Measurements from ENCODE around the gene CCP110.

CCP110 gene

GRCh38 chr16:19542138-19542821 is 18.5 kb downstream of the CCP110 start:
- in situ Hi-C loops (cut with HindIII; ENCODE audit: low sequenced_read_pairs), result loop anchor here (25.0 kb wide), 1 partner anchor 580 kb away; no protein-coding TSS in a partner anchor

DNA sequence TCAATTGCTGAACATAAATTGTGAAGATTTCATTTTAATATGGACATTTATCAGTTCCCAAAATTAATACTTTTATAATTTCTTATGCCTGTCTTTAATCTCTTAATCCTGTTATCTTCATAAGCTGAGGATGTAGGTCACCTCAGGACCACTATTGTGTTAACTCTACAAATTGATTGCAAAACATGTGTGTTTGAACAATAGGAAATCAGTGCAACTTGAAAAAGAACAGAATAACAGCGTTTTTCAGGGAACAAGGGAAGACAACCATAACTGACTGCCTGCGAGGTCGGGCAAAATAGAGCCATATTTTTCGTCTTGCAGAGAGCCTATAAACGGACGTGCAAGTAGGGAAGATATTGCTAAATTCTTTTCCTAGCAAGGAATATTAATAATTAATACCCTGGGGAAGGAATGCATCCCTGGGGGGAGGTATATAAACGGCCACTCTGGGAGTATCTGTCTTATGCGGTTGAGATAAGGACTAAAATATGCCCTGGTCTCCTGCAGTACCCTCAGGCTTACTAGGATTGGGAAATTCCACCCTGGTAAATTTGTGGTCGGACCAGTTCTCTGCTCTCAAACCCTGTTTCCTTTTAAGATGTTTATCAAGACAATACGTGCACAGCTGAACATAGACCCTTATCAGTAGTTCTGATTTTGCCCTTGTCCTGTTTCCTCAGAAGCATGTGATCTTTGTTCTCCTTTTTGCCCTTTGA is 19.7 kb downstream of the CCP110 start:
- in situ Hi-C loops (cut with HindIII; ENCODE audit: low sequenced_read_pairs), result loop anchor here (25.0 kb wide), 1 partner anchor 581 kb away; no protein-coding TSS in a partner anchor

DNA sequence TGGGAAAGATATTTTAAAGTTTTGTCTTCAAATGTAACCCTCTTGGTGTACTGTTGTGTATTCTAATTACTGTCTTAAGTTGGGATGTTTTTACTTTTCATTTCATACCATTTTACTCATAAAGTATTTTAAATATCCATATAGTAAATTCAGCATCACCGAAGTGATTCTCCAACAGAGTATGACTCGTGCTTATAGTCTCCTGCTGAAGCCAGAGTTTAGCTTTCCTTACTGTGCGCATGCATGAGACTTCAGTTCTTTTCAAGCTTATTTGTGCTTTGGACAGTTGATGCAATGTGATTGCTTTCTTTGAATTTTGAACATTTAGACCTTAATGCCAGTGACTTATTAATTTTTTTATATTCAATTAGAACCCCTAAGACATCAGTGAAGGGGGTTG is 24.4 kb downstream of the CCP110 start:
- in situ Hi-C loops (cut with HindIII; ENCODE audit: low sequenced_read_pairs), result loop anchor here (25.0 kb wide), 1 partner anchor 586 kb away; no protein-coding TSS in a partner anchor

- in situ Hi-C loops (cut with HindIII; ENCODE audit: low sequenced_read_pairs), result loop anchor here (25.0 kb wide), 1 partner anchor 587 kb away; no protein-coding TSS in a partner anchor
Observed at GRCh38 chr16:19549673-19550072, 25.9 kb downstream of the CCP110 start.

DNA sequence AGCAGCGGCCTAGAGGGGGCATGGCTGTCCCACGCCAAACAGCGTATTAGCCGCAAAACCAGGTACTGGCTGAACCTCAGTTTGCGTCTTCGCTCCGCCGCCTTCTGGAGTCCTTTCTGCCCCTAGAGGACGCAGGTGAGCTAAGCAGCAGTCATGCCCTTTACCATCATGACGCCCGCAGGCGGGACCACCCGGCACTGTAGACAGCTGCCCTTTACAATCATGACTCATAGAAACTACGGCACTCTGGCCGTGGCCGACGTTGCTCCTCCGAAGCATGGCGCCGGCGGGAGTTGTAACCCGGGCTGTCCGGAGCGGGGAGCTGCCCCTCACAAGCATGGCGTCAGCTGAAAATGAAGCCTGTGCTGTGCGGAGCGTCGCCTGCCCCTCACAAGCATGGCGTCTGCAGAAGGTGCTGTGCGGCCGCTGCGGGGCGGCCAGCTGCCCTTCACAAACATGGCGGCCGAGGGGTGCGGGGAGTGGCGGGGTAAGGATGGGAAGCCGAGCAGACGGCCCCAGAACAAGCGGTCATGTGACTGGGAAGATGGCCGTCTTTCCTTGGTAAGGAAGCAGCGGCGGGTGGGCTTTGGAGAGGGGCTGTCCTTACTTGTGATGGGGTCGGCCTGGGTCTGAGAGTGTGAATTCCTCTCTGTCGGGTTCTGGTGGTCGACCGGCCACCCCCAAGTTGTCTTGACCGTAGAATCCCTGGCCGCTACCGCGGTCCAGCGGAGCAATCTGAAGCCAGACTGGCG is 31.6 kb downstream of the CCP110 start, which contains the start of gene VPS35L:
TSS of gene VPS35L (plus strand) at position 518 of the 752 bp plus-strand sequence. CDS start at position 545, 27 bp downstream.
- in situ Hi-C loops (cut with HindIII; ENCODE audit: low sequenced_read_pairs), result no loop called here

DNA sequence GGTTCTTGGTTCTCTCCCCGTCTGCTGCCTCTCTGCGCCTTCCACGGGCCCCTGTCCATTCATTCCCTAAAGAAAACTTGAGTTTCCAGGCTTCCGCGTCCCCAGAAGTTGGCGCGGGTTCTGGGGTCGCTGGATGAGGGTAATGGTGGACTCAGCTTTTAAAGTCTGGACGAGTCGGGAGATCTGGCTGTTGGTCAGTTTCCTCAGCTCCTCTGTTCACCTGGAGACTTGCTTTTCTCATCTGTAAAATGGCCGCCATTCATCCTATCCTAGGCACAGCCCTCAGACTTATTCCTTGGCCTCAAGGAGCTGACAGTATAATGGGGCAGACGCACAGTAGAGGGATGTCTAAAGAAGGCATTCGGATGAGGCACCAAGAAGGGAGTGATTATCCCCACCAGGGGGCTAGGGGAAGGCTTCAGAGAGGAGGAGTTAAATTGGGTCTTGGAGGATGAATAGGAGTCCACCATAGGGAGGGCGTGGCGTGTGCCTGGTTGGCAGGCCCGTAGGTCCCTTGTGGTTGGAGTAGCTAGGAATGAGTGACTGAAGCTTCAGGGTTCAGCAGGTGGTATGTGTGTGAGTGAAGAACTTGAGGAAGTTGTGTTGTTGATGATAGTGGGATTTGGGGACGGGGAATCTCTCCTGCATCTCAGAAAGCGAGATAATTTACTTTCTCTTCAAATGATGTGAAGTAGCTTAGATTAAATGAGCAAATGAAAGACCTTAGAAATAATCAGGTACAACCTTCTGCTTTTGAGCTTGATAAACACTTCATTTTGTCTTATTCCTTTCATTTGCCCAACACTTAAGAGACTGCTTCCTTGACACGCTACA is 32.4 kb downstream of the CCP110 start:
- in situ Hi-C loops (cut with HindIII; ENCODE audit: low sequenced_read_pairs), result no loop called here

GRCh38 chr16:19559242-19559910 is 35.6 kb downstream of the CCP110 start:
- in situ Hi-C loops (cut with HindIII; ENCODE audit: low sequenced_read_pairs), result no loop called here

DNA sequence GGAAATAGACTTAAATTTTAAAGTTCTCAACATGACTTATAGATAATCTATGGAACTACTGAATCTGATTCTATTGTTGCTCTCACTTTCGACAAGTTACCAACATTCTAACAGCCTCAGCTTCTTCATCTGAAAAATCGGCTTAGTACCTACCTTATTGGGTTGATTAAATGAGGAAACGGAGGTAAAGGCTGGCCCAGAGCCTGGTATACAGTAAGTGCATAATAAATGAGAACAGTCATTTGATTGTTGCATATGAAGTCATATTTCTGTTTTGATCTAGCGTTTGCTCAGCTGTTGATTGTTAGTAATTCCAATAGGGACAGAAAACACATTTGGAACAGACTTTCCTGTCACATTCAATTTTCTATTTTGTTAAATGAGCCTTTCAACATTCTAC is 36.3 kb downstream of the CCP110 start:
- in situ Hi-C loops (cut with HindIII; ENCODE audit: low sequenced_read_pairs), result no loop called here

DNA sequence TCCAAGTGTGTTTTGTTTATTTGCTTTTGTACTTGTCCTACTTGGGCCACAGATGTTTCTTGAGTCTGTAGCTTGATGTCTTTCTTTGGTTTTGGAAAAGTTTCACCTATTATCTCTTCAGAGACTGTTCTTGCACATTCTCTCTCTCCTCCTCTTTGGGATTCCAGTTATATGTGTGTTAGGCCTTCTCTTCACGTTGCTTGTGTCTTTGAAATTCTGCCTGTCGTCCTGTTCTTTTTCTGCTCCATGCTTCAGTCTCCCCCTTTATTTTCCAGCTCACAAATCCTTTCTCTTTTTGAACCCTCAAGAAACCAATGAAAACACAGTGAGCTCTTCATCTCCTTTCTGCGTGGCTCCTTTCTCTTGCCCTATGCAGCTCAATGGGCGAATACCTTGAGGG is 39.6 kb downstream of the CCP110 start:
- in situ Hi-C loops (cut with HindIII; ENCODE audit: low sequenced_read_pairs), result no loop called here

- in situ Hi-C loops (cut with HindIII; ENCODE audit: low sequenced_read_pairs), result no loop called here
Observed at GRCh38 chr16:19566362-19566761, 42.6 kb downstream of the CCP110 start.

GRCh38 chr16:19567560-19567959 is 43.8 kb downstream of the CCP110 start:
- in situ Hi-C loops (cut with HindIII; ENCODE audit: low sequenced_read_pairs), result no loop called here

DNA sequence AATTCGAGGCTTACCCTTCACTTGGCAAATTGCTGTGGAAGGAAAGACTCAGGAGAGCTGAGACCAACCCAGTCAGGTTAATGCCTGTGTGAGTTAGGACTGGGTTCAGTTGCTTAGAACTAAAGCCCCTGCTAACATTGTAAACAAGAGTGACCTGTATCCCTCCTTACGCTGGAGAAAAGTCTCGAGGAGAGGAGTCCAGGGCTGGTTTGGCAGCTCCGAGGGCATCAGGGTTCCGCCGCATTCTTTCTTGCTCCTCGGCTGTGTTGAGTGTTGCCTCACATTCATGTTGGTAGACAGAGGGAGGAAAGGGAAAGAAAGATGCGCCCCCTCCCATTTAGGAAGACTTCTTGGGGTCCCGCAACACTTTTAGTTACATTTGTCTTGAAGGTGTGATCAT is 50.3 kb downstream of the CCP110 start:
- in situ Hi-C loops (cut with HindIII; ENCODE audit: low sequenced_read_pairs), result no loop called here

DNA sequence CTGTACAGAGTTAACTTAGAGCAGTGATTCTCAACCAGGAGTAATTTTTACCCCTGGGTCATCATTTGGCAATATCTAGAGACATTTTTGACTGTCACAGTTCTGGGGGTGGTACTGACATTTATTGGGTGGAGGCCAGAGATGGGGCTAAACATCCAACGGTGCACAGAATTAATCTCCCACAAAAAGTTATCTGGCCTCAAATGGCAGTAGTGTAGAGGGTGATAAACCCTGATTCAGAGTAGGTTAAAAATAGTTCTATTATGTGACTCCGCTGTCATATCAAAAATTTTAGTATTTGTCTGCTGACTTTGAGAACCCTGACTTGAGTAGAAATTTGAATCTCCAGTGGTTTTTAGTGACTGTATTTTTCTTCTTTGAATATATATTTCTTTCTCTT is 50.9 kb downstream of the CCP110 start:
- in situ Hi-C loops (cut with HindIII; ENCODE audit: low sequenced_read_pairs), result no loop called here

GRCh38 chr16:19578378-19578971 is 54.7 kb downstream of the CCP110 start:
- in situ Hi-C loops (cut with HindIII; ENCODE audit: low sequenced_read_pairs), result no loop called here

GRCh38 chr16:19582050-19582831 is 58.5 kb downstream of the CCP110 start:
- in situ Hi-C loops (cut with HindIII; ENCODE audit: low sequenced_read_pairs), result no loop called here

DNA sequence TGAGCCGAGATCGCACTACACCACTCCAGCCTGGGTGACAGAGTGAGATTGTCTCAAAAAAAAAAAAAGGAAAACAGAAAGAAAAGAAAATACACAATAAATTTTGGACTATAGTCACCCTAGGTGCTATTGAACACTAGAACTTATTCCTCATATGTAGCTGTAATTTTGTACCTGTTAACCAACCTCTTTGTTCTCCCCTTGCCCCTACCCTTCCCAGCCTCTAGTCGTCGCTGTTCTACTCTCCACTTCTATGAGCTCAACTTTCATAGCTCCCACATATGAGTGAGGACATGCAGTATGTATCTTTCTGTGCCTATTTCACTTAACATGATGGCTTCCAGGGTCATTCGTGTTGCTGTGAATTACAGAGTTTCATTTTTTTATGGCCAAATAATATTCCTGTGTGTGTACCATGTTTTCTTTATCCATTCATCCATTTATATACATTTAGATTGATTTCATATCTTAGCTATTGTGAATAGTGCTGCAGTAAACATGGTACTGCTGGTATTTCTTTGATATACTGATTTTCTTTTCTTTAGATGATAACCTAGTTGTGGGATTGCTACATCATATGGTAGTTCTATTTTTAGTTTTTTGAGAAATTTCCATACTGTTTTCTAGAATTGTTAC is 60.0 kb downstream of the CCP110 start:
- in situ Hi-C loops (cut with HindIII; ENCODE audit: low sequenced_read_pairs), result no loop called here

DNA sequence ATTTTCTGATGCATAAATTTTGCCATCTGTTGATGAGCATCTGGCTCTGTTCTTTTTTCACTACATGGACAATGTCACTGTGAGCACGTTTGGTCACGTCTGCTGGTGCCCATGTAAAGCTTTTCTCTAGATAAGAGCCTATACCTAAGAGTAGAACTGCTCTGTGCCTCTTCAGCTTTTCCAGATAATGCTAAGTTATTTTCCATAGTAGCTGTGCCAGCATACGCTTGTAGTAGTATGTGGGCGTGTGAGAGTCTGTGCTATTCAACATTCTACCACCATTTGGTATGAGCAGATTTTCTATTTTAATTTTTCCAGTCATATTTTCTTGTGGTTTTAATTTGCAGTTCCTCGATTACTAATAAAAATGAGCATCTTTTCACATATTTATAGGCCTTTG is 64.9 kb downstream of the CCP110 start:
- in situ Hi-C loops (cut with HindIII; ENCODE audit: low sequenced_read_pairs), result no loop called here

- in situ Hi-C loops (cut with HindIII; ENCODE audit: low sequenced_read_pairs), result no loop called here
Observed at GRCh38 chr16:19589106-19589505, 65.4 kb downstream of the CCP110 start.

All from DLD1 (cell line).